K562 (cell line): ENCODE measurements around the gene MYO1F. TPM values are rescaled to one million over a fixed set of nuclear protein-coding genes. Genes with fewer than 3 reads are reported as not detected.

Experiments
- ATAC-seq: fragments of 200-7000 bp; cut with Tn5 transposase; 3 replicates; pipeline ENCODE4 v1.9.1; 2020; ENCODE audit warnings: moderate library complexity
- BruUV-seq: library from RNA; stranded (reverse); fragments of 400-500 nt; replicated peaks from 2 replicates; lab custom pipeline; 2021; lab: Mats Ljungman, UMichigan
- CTCF ChIA-PET: fragments of 300-600 bp; formaldehyde crosslinking; extraction: SDS; loops from one replicate; lab custom pipeline; 2021; ENCODE audit warnings: low intra/inter-chr PET ratio; lab: Yijun Ruan, JAX
- POLR2A ChIA-PET: fragments of 300-600, 350-650 bp; sonication (Branson Sonifier 250); formaldehyde crosslinking; extraction: SDS; loops from one replicate; lab custom pipeline; 2021; ENCODE audit warnings: antibody characterized with exemption, inconsistent platforms; lab: Yijun Ruan, JAX
- DNase-seq, 4 experiments: peaks; one replicate each; pipeline versions ENCODE4 v3.0.0 to v3.0.0-alpha.2; 2011 to 2018; ENCODE audit warnings: low spot score in 3 of 4, mixed read lengths in 3 of 4; ENCODE audit errors: extremely low read depth in 1 of 4
- FAIRE-seq: peaks from 2 replicates; lab custom pipeline; 2011; peaks lifted over from hg19 to GRCh38; lab: Jason Lieb, UNC
- H2AFZ ChIP-seq: 2 replicates; pipeline ENCODE4 v1.6.0; 2011; ENCODE audit warnings: low read depth, low read length, control low read depth, inconsistent platforms
- H3K27ac ChIP-seq: fragments of 200-600 bp; 3 replicates; pipeline ENCODE4 v1.8.0; 2011; ENCODE audit warnings: low read depth, mild to moderate bottlenecking, control low read depth, inconsistent platforms, low read length, moderate library complexity, mixed read lengths; ENCODE audit errors: extremely low read depth
- H3K27me3 ChIP-seq, 2 experiments: fragments of 300-600 bp in 1 of 2; 2 replicates in 1 of 2; 3 replicates in 1 of 2; pipeline versions ENCODE4 v1.6.0 to v1.8.0; 2011; ENCODE audit warnings: inconsistent platforms in 2 of 2, low read length in 2 of 2, mild to moderate bottlenecking in 1 of 2, mixed read lengths in 1 of 2, moderate library complexity in 1 of 2; ENCODE audit not compliant: control insufficient read depth in 2 of 2, insufficient read depth in 2 of 2
- H3K36me3 ChIP-seq: fragments of 300-600 bp; 3 replicates; pipeline ENCODE4 v1.8.0; 2011; ENCODE audit warnings: mild to moderate bottlenecking, low read length, inconsistent platforms; ENCODE audit not compliant: control insufficient read depth, insufficient read depth
- H3K4me1 ChIP-seq, 2 experiments: fragments of 200-600 bp in 1 of 2; replicated peaks in 1 of 2; 2 replicates in 1 of 2; 3 replicates in 1 of 2; pipeline versions ENCODE4 v1.5.1 to v1.8.0; 2011; ENCODE audit warnings: inconsistent platforms in 2 of 2, low read length in 2 of 2, mild to moderate bottlenecking in 1 of 2, mixed read lengths in 1 of 2, moderate library complexity in 1 of 2; ENCODE audit not compliant: control insufficient read depth in 2 of 2, insufficient read depth in 2 of 2
- H3K4me2 ChIP-seq: 2 replicates; pipeline ENCODE4 v1.6.1; 2011; ENCODE audit warnings: low read length, control low read depth, inconsistent platforms, mixed read lengths; ENCODE audit not compliant: insufficient read depth
- H3K4me3 ChIP-seq: fragments of 200-600 bp; sonication (generic), shearing (Covaris generic); 2 replicates; pipeline ENCODE4 v1.5.1; 2016; ENCODE audit warnings: control low read depth, inconsistent platforms
- H3K79me2 ChIP-seq: fragments of 200-600 bp; 3 replicates; pipeline ENCODE4 v1.8.0; 2011; ENCODE audit warnings: low read length, inconsistent platforms; ENCODE audit not compliant: control insufficient read depth, insufficient read depth
- H3K9ac ChIP-seq, 2 experiments: 2 replicates each; pipeline versions ENCODE4 v1.6.0 to v1.6.1; 2011; ENCODE audit warnings: low read depth in 2 of 2, low read length in 2 of 2, control low read depth in 1 of 2, inconsistent platforms in 1 of 2, mild to moderate bottlenecking in 1 of 2, mixed read lengths in 1 of 2; ENCODE audit not compliant: insufficient read depth in 1 of 2
- H3K9me1 ChIP-seq: one replicate; pipeline ENCODE4 v1.6.0; 2011; ENCODE audit warnings: inconsistent platforms, mild to moderate bottlenecking, low read length, moderate library complexity; ENCODE audit not compliant: control insufficient read depth, insufficient read depth
- H3K9me3 ChIP-seq: replicated peaks from 2 replicates; pipeline ENCODE4 v1.5.1; 2011; ENCODE audit warnings: low read depth, low read length, inconsistent platforms; ENCODE audit not compliant: control insufficient read depth, insufficient read depth
- H4K20me1 ChIP-seq: replicated peaks from 2 replicates; pipeline ENCODE4 v1.6.1; 2011; ENCODE audit warnings: low read length, inconsistent platforms, mixed read lengths; ENCODE audit not compliant: control insufficient read depth, insufficient read depth
- ARNT ChIP-seq, 2 experiments: fragments of 450-650 bp; IDR thresholded peaks; 2 replicates each; pipeline ENCODE4 v1.6.1; 2016; ENCODE audit warnings: mild to moderate bottlenecking in 1 of 2
- C11orf30 ChIP-seq: fragments of 450-650 bp; IDR thresholded peaks from 2 replicates; pipeline ENCODE4 v1.6.1; 2016; ENCODE audit warnings: low read depth, mild to moderate bottlenecking
- CEBPB ChIP-seq: fragments of 450-650 bp; IDR thresholded peaks from 2 replicates; pipeline ENCODE4 v1.6.1; 2016; ENCODE audit warnings: missing genetic modification characterization, missing compliant biosample characterization
- CHCHD3 ChIP-seq: fragments of 250-450 bp; sonication (Bioruptor Pico); IDR thresholded peaks from 2 replicates; pipeline ENCODE4 v2.1.2; 2022; ENCODE audit warnings: mild to moderate bottlenecking
- CHD1 ChIP-seq: fragments of 200-600 bp; sonication (generic); IDR thresholded peaks from one replicate; pipeline ENCODE4 v1.6.1; 2012; ENCODE audit warnings: mild to moderate bottlenecking, moderate library complexity, low read length, inconsistent platforms
- DPF2 ChIP-seq: fragments of 450-650 bp; IDR thresholded peaks from 2 replicates; pipeline ENCODE4 v1.6.1; 2016
- EGR1 ChIP-seq: fragments of 450-650 bp; conservative IDR thresholded peaks from 2 replicates; pipeline ENCODE4 v1.6.1; 2017; ENCODE audit warnings: mild to moderate bottlenecking
- MAZ ChIP-seq, 2 experiments: fragments of 450-650 bp in 1 of 2; sonication (generic) in 1 of 2; formaldehyde crosslinking; IDR thresholded peaks in 1 of 2; conservative IDR thresholded peaks in 1 of 2; 2 replicates each; pipeline versions ENCODE4 v1.4.0 to v1.5.0; 2020; ENCODE audit warnings: mild to moderate bottlenecking in 1 of 2, missing genetic modification reagents in 1 of 2
- MEIS2 ChIP-seq: fragments of 450-650 bp; IDR thresholded peaks from 2 replicates; pipeline ENCODE4 v1.6.1; 2014; ENCODE audit warnings: mild to moderate bottlenecking; ENCODE audit not compliant: partially characterized antibody
- NEUROD1 ChIP-seq: fragments of 150-350 bp; IDR thresholded peaks from 2 replicates; pipeline ENCODE4 v1.6.1; 2014; ENCODE audit warnings: borderline replicate concordance, low read length, low read depth; ENCODE audit not compliant: partially characterized antibody
- POLR2A ChIP-seq: fragments of 450-650 bp; conservative IDR thresholded peaks from 2 replicates; pipeline ENCODE4 v1.6.1; 2016
- POLR2B ChIP-seq: fragments of 450-650 bp; IDR thresholded peaks from 2 replicates; pipeline ENCODE4 v1.6.1; 2018; ENCODE audit warnings: low read depth; ENCODE audit not compliant: partially characterized antibody
- POLR2G ChIP-seq: fragments of 200-400 bp; formaldehyde crosslinking; IDR thresholded peaks from 2 replicates; pipeline ENCODE4 v1.6.1; 2017; ENCODE audit warnings: low read depth, mild to moderate bottlenecking, antibody characterized with exemption, low read length, moderate library complexity
- RBFOX2 ChIP-seq: fragments of 200-400 bp; formaldehyde crosslinking; IDR thresholded peaks from 2 replicates; pipeline ENCODE4 v1.6.1; 2017; ENCODE audit warnings: low read depth, mild to moderate bottlenecking, low read length, moderate library complexity
- TCF7L2 ChIP-seq: fragments of 150-350 bp; IDR thresholded peaks from 2 replicates; pipeline ENCODE4 v1.6.1; 2016; ENCODE audit warnings: low read depth, mild to moderate bottlenecking, low read length, moderate library complexity
- ZBTB7A ChIP-seq: IDR thresholded peaks from 2 replicates; pipeline ENCODE4 v1.6.1; 2011; ENCODE audit warnings: low read depth, mild to moderate bottlenecking, low read length, moderate library complexity, borderline replicate concordance; ENCODE audit not compliant: control insufficient read depth
- ZEB2 ChIP-seq: fragments of 450-650 bp; IDR thresholded peaks from 2 replicates; pipeline ENCODE4 v1.6.1; 2016
- WGBS: fragments of 100-300 bp; shearing (Covaris generic); methylation state at CpG from one replicate; pipeline ENCODE4 v1.1.6; 2016; ENCODE audit warnings: low coverage, mixed read lengths; ENCODE audit not compliant: insufficient coverage; ENCODE audit errors: missing lambda C conversion rate; 5-methylcytosine and 5-hydroxymethylcytosine counted together
- in situ Hi-C: fragments of 300-500 bp; cut with MboI; formaldehyde crosslinking; loops from 4 replicates; pipeline ENCODE4 v1.15.0; 2018; ENCODE audit warnings: inconsistent platforms, mixed read lengths
- intact Hi-C: fragments of 100-400 bp; cut with micrococcal nuclease; formaldehyde crosslinking; loops from 2 replicates; pipeline ENCODE4 v1.14.2; 2022
- polyA plus RNA-seq, 8 experiments: library from polyadenylated mRNA; depleted of rRNA in 4 of 8; stranded (reverse) in 5 of 8; unstranded in 3 of 8; fragments of >200 nt; fragmentation: Nextera tagmentation in 2 of 8; fragmentation: Illumina TruSeq in 1 of 8; extraction: Ambion mirVana in 2 of 8; extraction: Trizol in 1 of 8; gene quantifications; 2 replicates each; pipeline versions ENCODE4 v1.2.1 to v1.2.3, GENCODE V29; 2011 to 2014; ENCODE audit warnings: inconsistent platforms in 1 of 8, missing spikeins in 1 of 8
- total RNA-seq, 7 experiments: library from RNA; depleted of rRNA in 6 of 7; stranded (reverse); fragments of >200 nt in 6 of 7; fragmentation: Illumina TruSeq in 2 of 7; extraction: Trizol in 2 of 7; gene quantifications; 2 replicates each; pipeline versions ENCODE4 v1.2.1 to v1.2.3, GENCODE V29; 2011 to 2021; ENCODE audit warnings: low replicate concordance in 1 of 7
- TF ChIP-seq, protein P1 (sequence below): fragments of 250-450 bp; sonication (Bioruptor Pico); IDR thresholded peaks from 2 replicates; pipeline ENCODE4 v1.8.0; 2021; ENCODE audit warnings: moderate library complexity, mild to moderate bottlenecking, inconsistent platforms
- TF ChIP-seq, protein P2 (sequence below), 2 experiments: IDR thresholded peaks; 2 replicates each; pipeline ENCODE4 v1.6.1; 2011; ENCODE audit warnings: borderline replicate concordance in 1 of 2, control low read depth in 1 of 2, low read depth in 1 of 2, low read length in 1 of 2, mild to moderate bottlenecking in 1 of 2, mixed read lengths in 1 of 2, moderate library complexity in 1 of 2; ENCODE audit not compliant: insufficient read depth in 1 of 2, insufficient read length in 1 of 2, poor library complexity in 1 of 2, severe bottlenecking in 1 of 2; ENCODE audit errors: extremely low read depth in 1 of 2
- TF ChIP-seq, protein P3 (sequence below): fragments of 250-450 bp; sonication (Bioruptor Pico); IDR thresholded peaks from 2 replicates; pipeline ENCODE4 v1.4.0; 2020; ENCODE audit warnings: mild to moderate bottlenecking

MYO1F gene
- total and polyA plus RNA-seq, 9 of the 15 experiments (the other 6 are each of a cell fraction or from before 2014, with no cell fraction given) = 0.78 to 9.4 (median 4.3) TPM

DNA sequence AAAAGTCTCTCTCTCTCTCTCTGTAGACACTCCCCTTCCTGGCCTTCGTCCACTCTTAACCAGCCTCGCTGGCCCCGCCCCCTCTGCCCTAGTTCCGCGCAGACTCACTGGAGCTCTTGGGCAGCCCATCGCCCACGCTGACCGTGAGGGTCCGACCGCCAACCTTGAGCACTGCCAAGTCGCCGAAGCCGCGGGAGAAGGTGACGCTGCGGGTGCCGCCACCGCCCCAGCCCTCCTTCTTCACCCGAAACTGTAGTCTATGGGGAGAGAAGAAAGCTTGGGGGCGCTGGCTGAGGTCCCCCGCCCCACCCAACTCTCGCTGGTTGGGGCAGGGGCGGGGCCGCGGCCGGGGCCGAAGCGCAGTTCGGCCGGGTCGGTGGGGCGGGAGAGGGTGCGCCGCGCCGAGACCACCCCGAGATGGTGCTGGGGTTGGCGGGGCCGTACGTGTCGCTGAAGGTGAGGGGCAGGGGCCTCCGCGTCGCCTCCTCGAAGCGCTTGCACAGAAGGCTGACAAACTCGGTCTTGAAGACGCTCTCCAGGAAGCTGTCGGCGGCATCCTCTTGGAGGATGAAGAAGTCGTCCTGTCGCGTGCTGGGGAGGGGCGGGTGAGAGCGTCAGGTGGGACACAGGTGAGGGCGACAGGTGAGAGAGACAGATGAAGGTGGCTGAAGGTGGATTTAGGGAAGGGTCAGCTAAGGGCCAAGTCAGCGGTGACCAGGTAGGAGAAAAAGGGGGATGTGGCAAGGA lies 50.7 kb downstream of the MYO1F start:
- Histone ChIP-seq H3K9me1 (no peaks in the 10 kb centered on the region), H3K4me2 (peak overlapping the region; percentile 84), H4K20me1 (no peaks in the 10 kb centered on the region), H3K79me2 (no peaks in the 10 kb centered on the region), H3K9me3 (no peaks in the 10 kb centered on the region), H3K4me1 (peaks cover 0 to 27% of the 10 kb centered on the region in 2 experiments; a peak in 3 of 5 replicates), H3K9ac (peak overlapping the region; percentile 68 to 83), H3K27me3 (peaks cover 0 to 13% of the 10 kb centered on the region in 2 experiments; a peak in 2 of 5 replicates), H3K27ac (peak overlapping the region; percentile 74; the same call in 2 of the 3 replicates), H3K36me3 (no peaks in the 10 kb centered on the region), H2AFZ (peak overlapping the region; percentile 94), H3K4me3 (peak overlapping the region; percentile 78)
- CTCF ChIA-PET = no interaction called here
- FAIRE-seq (peak; percentile 83), ATAC-seq (peak; percentile 82), DNase-seq (peak; percentile 84 to 92 (median 86))
- in situ Hi-C loops (no loop called here), intact Hi-C loops (loop anchor here (5.0 kb wide), 1 partner anchor 56 kb away; no protein-coding TSS in a partner anchor)
- WGBS = 24% methylated on average over 25 of the region's 57 CpGs
- POLR2A ChIA-PET = interaction anchor here (0.6 to 1.8 kb wide), 6 partner anchors 10 to 64 kb away, joined by 3 to 11 read pairs (median 3); partner anchors contain the start of genes MYO1F and ZNF414
- BruUV-seq = no TSS peak
- TF ChIP-seq, protein P1, sequence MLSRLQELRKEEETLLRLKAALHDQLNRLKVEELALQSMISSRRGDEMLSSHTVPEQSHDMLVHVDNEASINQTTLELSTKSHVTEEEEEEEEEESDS = no peak
- TF ChIP-seq POLR2A = peak; percentile 71
- TF ChIP-seq TCF7L2 = no peak
- peak; percentile 95 for TF ChIP-seq EGR1
- 0 out of 2 replicates have a peak, but pooled peaks have one; percentile 13 for TF ChIP-seq DPF2
- peak; percentile 18 for TF ChIP-seq MEIS2
- peak; percentile 59 for TF ChIP-seq RBFOX2
- TF ChIP-seq NEUROD1 = peak; percentile 32
- TF ChIP-seq MAZ (CRISPR knock-in tag; conservative IDR thresholded peaks at IDR 0.05 in 1 of 2, IDR thresholded peaks at IDR 0.05 in 1 of 2) = 0 out of 4 replicates have a peak, but pooled peaks of 1 of the 2 experiments have one; percentile 44
- TF ChIP-seq ZEB2 = peak; percentile 86
- peak; percentile 2; the same call in 1 of the 2 replicates for TF ChIP-seq CEBPB (tag)
- TF ChIP-seq, protein P2, sequence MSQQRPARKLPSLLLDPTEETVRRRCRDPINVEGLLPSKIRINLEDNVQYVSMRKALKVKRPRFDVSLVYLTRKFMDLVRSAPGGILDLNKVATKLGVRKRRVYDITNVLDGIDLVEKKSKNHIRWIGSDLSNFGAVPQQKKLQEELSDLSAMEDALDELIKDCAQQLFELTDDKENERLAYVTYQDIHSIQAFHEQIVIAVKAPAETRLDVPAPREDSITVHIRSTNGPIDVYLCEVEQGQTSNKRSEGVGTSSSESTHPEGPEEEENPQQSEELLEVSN (IDR thresholded peaks at IDR 0.05; ENCODE audit: borderline replicate concordance in 1 of 2, extremely low read depth in 1 of 2, insufficient read depth in 1 of 2, insufficient read length in 1 of 2, low read depth in 1 of 2, low read length in 1 of 2, poor library complexity in 1 of 2, severe bottlenecking in 1 of 2) = peak; percentile 34 to 40
- 0 out of 2 replicates have a peak, but pooled peaks have one; percentile 17 for TF ChIP-seq ZBTB7A
- TF ChIP-seq C11orf30 = no peak
- peak; percentile 15 for TF ChIP-seq CHD1
- no peak for TF ChIP-seq POLR2B
- TF ChIP-seq ARNT (IDR thresholded peaks at IDR 0.05) = no peak
- TF ChIP-seq, protein P3, sequence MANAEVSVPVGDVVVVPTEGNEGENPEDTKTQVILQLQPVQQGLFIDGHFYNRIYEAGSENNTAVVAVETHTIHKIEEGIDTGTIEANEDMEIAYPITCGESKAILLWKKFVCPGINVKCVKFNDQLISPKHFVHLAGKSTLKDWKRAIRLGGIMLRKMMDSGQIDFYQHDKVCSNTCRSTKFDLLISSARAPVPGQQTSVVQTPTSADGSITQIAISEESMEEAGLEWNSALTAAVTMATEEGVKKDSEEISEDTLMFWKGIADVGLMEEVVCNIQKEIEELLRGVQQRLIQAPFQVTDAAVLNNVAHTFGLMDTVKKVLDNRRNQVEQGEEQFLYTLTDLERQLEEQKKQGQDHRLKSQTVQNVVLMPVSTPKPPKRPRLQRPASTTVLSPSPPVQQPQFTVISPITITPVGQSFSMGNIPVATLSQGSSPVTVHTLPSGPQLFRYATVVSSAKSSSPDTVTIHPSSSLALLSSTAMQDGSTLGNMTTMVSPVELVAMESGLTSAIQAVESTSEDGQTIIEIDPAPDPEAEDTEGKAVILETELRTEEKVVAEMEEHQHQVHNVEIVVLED (CRISPR knock-in tag) = no peak
- TF ChIP-seq CHCHD3 (CRISPR knock-in tag) = no peak
- TF ChIP-seq POLR2G = peak; percentile 74
